Measurements from ENCODE around the gene ZNF503.

Gene ZNF503

DNA sequence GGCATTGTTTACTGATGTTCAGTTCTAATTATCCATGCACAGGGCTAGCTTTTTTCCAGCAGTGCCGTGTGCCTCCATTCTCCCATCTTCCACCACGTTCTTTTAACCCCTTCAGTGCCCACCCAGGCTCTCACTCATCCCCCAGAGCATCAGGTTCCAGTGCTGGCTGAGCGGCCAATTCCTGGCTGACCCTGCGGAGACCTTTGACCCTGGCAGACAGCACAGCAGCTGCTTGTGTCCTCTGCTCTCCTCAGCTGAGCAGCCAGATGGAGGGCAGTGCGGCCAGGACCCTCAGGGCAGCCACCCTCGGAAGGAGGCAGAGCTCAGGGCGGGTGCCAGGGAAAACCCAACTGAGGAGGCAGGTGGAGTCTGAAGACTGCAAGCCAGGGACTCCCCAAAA, 48.4 kb downstream of the ZNF503 start:
- DNase-seq (ENCODE audit: low read depth, low spot score): no peak

DNA sequence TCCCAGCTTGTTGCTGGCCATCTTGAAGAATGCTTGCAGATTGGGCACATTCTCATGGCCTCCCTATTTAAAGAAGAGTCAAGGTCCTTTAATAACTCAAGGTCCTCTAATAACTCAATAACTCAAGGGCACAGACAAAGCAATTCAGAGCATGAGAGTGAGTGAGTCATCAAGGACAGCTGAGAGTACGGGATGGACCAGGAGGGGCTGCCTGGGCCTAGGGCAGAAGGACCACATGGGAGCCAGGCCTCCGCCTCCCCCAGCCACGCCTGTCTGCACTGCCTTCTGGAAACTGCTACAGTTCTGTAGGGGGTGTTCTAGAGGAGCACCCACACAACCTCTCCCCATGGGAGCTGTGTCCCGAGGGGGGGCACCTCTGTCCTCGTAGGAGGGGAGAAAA, 48.9 kb downstream of the ZNF503 start:
- DNase-seq (ENCODE audit: low read depth, low spot score): no peak

DNA sequence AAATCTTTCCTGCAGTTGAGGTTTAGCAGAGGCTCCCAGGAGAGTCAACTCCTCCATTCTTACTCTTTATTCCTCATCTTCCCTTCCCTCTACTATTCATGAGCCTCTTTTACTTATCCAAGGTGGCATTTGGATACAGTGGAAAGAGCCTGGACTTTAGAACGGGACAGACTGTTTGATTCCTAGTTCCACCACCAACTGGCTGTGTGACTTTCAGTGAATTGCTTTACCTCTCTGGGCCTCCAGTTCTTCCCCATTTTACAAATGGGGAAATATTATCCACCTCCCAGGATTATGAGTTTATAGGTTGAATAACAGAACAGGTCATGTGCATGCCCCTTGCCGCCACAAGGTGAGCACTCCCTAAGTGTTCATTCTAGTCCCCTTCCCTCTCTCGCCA, 49.9 kb downstream of the ZNF503 start:
- DNase-seq (ENCODE audit: low read depth, low spot score): no peak

DNA sequence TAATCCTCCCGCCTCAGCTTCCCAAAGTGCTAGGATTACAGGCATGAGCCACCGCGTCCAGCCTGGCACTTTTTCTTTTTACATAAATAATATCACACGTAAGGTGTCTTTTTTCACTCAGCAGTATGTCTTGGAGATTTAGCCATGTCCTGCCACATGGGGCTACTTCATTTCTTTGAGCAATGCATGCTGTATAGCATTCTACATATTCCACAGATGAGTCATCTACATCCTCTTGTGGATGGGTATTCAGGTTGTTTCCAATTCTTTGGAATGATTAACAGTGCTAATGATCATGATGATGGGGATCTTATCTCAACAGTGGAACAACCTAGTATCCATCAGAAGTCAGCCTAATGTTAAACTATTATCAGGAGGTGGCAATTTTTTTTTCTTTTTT, 50.8 kb downstream of the ZNF503 start:
- DNase-seq (ENCODE audit: low read depth, low spot score): no peak

Measured in brain pericyte (primary cell).